Measurements from ENCODE around the gene ALDOA.

ALDOA gene

DNA sequence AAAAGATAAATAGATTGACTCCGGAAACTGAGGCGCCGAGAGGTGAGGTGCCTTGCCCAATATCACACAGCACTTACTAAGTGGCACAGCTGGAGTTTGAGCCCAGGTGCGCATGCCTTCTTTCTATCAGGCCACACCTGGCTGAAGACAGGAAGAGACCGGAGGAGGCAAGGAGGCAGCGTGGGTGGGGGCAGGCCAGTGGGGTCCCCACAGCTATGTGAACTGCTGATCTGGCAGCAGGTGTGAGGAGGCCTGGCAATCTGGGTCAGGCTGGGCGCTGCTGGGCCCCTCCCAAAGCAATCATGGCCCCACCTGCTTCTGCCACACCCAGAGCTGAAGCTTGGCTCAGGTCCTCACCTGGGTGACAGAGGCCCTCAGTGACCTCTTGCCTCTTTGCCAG, 49.7 kb downstream of the ALDOA start:
- DNase-seq (ENCODE audit: low read depth in 2 of 2), result no peak

DNA sequence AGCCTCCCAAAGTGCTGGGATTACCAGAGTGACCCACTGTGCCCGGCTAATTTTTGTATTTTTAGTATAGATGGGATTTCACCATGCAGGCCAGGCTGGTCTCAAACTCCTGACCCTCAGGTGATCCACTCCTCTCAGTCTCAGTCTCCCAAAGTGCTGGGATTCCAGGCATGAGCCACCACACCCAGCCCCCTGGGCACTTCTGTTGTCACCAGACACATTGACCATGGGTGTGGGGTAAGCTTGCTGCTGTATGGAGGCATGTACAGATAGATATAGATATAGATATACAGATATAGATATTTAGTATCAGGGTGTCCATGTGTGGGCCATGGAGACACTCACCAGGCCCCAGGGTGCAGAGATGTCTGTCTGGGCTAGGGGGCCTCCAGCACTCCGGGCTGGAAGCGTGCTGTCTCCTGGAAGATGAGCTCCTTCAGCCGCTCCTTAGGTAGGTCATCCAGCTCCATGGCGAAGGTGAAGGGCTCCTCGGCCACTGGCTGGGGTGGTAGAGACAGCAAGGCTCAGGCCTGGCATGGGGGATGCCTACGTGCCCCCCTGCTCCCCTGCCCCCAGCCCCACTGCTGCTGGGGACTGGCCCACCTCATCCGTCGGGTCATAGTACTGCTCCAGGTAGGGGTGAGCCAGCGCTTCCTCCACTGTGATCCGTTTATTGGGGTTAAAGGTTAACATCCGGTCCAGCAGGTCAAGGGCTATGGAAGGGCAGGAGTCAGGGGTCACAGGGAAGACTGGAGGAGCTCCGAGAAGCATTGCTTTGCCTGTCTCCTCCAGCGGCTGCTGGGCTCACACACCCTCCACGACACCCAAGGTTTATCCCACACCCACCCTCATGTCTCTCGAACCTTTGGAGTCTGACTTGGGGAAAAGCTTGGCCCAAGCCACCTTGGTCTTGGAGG, 51.0 kb downstream of the ALDOA start:
- no peak for DNase-seq (ENCODE audit: low read depth in 2 of 2)

DNA sequence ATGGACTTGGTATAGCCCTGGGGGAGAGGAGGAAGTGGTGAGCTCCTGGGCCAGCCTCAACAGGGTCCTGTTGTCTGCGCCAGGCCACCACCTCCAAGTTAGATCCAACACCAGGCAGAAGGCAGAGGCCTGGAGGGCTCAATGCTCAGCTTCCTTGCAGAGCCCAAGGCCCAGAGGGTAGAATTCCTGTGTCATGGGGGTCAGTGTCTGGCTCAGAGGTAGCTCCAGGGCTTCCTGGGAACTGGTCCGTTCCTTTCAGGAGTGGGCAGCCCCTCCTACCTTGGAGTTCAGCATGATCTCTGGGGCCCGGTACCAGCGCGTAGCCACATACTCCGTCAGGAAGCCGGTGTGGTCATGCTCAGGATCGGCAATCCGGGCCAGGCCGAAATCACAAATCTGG, 52.2 kb downstream of the ALDOA start:
- no peak for DNase-seq (ENCODE audit: low read depth in 2 of 2)

DNA sequence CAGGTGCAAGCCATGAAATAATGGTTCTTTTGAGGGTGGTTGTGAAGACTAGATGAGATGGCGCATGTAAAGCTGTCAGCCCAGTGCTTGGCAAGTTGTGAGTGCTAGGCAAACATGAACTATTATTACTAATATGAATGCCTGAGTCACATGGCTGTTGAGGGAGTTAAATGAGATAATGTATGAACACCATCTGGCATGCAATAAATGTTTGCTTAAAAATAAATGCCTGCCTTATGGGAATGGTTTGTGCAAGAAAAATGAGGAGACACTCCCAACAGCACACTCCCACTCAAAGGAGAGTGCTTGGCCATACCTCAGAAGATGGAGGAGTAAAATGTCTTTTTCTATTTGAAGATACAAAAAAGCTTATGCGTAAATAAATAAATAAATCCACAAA, 53.9 kb downstream of the ALDOA start:
- no peak for DNase-seq (ENCODE audit: low read depth in 2 of 2)

All from stimulated activated CD8-positive, alpha-beta memory T cell treated with anti-CD3 and anti-CD28 coated beads, Interleukin-2, amount 100 ng/mL, for 48 hours (primary cell).